Measurements from ENCODE around the gene LAMA4.

LAMA4 gene

GRCh38 chr6:112253841-112254816 lies at the start of gene LAMA4:
TSS of gene LAMA4 (minus strand) at chr6:112254567. CDS start at chr6:112254150, 417 bp downstream.
- peak; percentile 19 for DNase-seq
- peak; percentile 53 for ATAC-seq

- DNase-seq (no peak), ATAC-seq (no peak)
Measured at GRCh38 chr6:112302142-112302705, 47.9 kb upstream of the LAMA4 start.

- DNase-seq: no peak
Measured at GRCh38 chr6:112300896-112301295, 46.5 kb upstream of the LAMA4 start.

GRCh38 chr6:112298816-112299281 lies 44.5 kb upstream of the LAMA4 start:
- no peak for DNase-seq

More at GRCh38 chr6:112300896-112301295, 46.5 kb upstream of the LAMA4 start:
- ATAC-seq: no peak

GRCh38 chr6:112298021-112298745 lies 43.8 kb upstream of the LAMA4 start:
- no peak for DNase-seq

More at GRCh38 chr6:112298816-112299281, 44.5 kb upstream of the LAMA4 start:
- ATAC-seq: no peak

GRCh38 chr6:112296694-112297093 lies 42.3 kb upstream of the LAMA4 start:
- no peak for ATAC-seq
- no peak for DNase-seq

More at GRCh38 chr6:112298021-112298745, 43.8 kb upstream of the LAMA4 start:
- ATAC-seq: no peak

GRCh38 chr6:112296122-112296521 lies 41.8 kb upstream of the LAMA4 start:
- DNase-seq: no peak
- ATAC-seq: peak; percentile 57

- no peak for DNase-seq
- no peak for ATAC-seq
Measured at GRCh38 chr6:112291161-112291762, 36.9 kb upstream of the LAMA4 start.

- DNase-seq (no peak), ATAC-seq (no peak)
Measured at GRCh38 chr6:112289038-112289566, 34.7 kb upstream of the LAMA4 start.

GRCh38 chr6:112288475-112288874 lies 34.1 kb upstream of the LAMA4 start:
- DNase-seq (no peak), ATAC-seq (no peak)

GRCh38 chr6:112287577-112288225 lies 33.3 kb upstream of the LAMA4 start:
- ATAC-seq: no peak
- DNase-seq: no peak

GRCh38 chr6:112286500-112287144 lies 32.3 kb upstream of the LAMA4 start:
- ATAC-seq (no peak), DNase-seq (no peak)

- peak; percentile 94 for ATAC-seq
- DNase-seq: peak; percentile 54
Measured at GRCh38 chr6:112286010-112286409, 31.6 kb upstream of the LAMA4 start.

GRCh38 chr6:112284603-112285002 lies 30.2 kb upstream of the LAMA4 start:
- DNase-seq: no peak
- no peak for ATAC-seq

- ATAC-seq (no peak), DNase-seq (no peak)
Measured at GRCh38 chr6:112283621-112284020, 29.3 kb upstream of the LAMA4 start.

GRCh38 chr6:112281821-112282615 lies 27.7 kb upstream of the LAMA4 start:
- DNase-seq (no peak), ATAC-seq (no peak)

- no peak for ATAC-seq
Measured at GRCh38 chr6:112279031-112279935, 24.9 kb upstream of the LAMA4 start.

GRCh38 chr6:112275365-112275764 lies 21.0 kb upstream of the LAMA4 start:
- no peak for ATAC-seq
- DNase-seq: no peak

More at GRCh38 chr6:112279031-112279935, 24.9 kb upstream of the LAMA4 start:
- no peak for DNase-seq

- no peak for DNase-seq
- no peak for ATAC-seq
Measured at GRCh38 chr6:112274774-112275173, 20.4 kb upstream of the LAMA4 start.

Measured in stimulated activated naive CD8-positive, alpha-beta T cell treated with anti-CD3 and anti-CD28 coated beads, Interleukin-15, Interleukin-2, amounts not matched to agents 100 U/mL and 50 U/mL, for 24 hours (primary cell).